ENCODE results near the gene TNNI3K.

DNA sequence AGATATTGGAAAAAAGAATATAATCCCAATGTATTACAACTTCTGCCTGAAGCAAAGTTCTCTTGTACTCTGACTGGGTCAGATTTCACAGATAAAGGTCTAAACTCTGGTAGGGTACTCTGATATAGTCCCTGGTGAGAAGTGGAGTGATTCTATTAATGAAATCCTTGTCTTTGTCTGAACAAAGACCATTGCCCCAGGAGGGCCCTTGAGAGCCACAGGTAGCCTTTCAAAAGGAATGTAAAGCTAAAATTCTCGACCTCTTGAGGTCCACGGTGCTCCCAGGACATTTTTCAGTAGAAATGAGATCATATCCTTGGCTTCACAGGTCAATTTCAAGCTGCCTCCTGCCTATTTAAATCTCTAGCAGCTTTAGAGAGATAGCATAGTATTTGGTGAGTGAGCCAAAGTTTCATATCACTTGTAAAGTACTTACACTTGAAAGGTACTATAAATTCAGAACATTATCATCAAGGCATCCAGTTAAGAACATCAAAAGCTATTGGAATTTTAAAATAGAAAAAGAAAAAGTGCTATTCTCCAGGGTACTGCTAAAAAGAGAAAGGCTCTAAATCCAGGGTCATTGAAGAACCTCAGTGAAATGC is 10.1 kb downstream of the TNNI3K start:
- TF ChIP-seq, protein P1, sequence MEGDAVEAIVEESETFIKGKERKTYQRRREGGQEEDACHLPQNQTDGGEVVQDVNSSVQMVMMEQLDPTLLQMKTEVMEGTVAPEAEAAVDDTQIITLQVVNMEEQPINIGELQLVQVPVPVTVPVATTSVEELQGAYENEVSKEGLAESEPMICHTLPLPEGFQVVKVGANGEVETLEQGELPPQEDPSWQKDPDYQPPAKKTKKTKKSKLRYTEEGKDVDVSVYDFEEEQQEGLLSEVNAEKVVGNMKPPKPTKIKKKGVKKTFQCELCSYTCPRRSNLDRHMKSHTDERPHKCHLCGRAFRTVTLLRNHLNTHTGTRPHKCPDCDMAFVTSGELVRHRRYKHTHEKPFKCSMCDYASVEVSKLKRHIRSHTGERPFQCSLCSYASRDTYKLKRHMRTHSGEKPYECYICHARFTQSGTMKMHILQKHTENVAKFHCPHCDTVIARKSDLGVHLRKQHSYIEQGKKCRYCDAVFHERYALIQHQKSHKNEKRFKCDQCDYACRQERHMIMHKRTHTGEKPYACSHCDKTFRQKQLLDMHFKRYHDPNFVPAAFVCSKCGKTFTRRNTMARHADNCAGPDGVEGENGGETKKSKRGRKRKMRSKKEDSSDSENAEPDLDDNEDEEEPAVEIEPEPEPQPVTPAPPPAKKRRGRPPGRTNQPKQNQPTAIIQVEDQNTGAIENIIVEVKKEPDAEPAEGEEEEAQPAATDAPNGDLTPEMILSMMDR (IDR thresholded peaks at IDR 0.05): no peak
- no peak for TF ChIP-seq POLR2A (IDR thresholded peaks at IDR 0.05)
